DMS 273 (cell line): ENCODE results near the gene EPRS1.
"Not testable (repeated sequence)": the region's sequence is repeated elsewhere in the genome, so short reads cannot be mapped to it uniquely, and the experiment has no call there.

Source experiments
- DNase-seq: peaks from one replicate; lab custom pipeline; 2025; ENCODE audit not compliant: unreplicated experiment; lab: John Stamatoyannopoulos, UW

Gene EPRS1

DNA sequence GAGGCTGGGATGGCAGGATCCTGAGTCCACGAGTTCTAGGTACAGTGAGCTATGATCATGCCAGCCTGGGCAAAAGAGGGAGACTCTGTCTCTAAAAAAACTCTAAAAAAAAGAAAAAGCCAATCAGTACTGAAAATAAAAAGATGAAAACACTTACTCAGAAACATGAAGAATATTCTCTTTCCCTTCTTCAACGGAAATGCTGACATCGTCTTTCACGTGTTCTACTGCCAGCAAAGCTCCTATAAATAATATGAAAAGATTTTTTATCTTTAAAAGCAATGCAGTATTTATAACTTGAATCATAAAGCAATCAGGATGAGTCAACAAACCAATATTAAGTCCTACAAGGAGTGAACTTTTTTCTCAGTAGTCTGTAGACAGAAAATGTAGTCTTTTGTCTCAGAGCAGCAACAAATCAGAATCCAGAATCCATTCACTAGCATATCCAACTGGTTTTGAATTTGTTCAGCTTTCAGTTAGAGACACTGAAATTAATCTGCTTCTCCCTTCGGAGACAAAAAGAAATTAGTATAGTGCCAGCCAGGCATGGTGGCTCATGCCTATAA, 6.2 kb downstream of the EPRS1 start:
- no peak for DNase-seq

DNA sequence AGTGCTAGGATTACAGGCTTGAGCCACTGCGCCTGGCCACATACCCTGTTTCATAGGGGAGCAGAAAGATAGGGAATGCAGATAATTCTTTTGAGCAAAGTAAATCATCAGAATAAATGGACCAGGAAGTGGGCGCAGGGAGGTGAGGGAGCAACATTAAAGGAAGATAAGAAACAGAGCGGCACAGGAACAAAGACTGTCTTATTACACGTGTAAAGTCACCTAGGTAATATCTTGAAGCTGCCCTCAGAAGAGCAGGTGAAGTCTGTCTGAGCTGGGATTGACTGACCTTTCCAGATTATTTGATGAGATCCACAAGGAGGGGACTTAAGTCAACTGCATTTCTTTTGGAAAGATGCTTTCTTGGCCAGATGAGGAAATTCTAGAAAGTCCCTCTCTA, 7.7 kb downstream of the EPRS1 start:
- DNase-seq, result no peak

DNA sequence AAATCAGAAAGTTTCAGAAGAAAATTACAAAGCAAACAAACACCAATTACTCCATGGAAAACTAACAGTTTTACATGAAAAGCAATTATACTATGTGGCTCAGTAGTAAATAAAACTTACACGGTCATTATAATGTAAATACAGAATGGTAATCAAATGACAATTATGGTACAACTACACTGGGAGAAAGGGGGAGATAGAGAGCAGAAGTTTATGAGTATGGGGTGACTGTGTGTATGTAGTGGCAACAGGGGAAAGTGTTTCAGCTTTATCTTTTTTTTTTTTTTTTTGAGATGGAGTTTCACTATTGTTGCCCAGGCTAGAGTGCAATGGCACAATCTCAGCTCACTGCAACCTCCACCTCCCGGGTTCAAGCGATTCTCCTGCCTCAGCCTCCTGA, 8.5 kb downstream of the EPRS1 start:
- not testable (repeated sequence) for DNase-seq

DNA sequence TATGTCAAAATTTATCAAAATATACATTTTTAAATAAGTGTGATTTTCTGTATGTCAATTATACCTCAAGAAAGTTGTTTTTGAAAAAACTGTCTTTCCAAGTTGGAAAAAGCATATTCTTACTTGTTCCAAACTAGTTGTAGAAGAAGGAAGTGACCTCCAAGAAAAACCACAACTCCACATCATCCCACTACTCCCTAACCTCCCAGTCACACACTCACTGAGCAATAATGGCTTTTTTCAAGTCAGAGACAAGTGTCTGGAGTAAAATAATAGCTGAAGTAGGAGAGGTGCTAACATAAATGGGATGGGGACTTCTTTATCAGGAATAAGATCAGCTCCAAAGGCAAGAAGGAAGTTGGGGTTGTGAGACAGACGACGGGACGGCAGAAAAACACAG, 13.4 kb downstream of the EPRS1 start:
- no peak for DNase-seq

DNA sequence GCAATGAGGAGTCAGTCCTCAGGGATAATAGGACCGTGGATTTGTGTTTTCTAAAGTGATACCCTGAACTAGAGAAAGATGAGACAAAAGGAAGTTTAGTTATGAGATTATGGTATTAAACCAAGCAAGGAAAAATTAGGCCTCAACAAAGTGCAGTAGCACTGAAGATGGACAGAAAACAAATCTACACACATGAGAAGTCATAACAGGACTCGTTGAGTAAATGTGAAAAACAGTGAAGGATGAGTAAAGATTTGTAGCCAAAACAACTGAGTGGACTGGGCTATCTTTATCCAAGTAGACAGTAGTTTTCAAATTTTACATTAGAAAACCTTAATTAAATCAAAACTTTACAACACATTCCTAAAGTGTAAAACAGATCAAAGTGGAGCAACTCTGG, 15.0 kb downstream of the EPRS1 start:
- DNase-seq, result no peak

DNA sequence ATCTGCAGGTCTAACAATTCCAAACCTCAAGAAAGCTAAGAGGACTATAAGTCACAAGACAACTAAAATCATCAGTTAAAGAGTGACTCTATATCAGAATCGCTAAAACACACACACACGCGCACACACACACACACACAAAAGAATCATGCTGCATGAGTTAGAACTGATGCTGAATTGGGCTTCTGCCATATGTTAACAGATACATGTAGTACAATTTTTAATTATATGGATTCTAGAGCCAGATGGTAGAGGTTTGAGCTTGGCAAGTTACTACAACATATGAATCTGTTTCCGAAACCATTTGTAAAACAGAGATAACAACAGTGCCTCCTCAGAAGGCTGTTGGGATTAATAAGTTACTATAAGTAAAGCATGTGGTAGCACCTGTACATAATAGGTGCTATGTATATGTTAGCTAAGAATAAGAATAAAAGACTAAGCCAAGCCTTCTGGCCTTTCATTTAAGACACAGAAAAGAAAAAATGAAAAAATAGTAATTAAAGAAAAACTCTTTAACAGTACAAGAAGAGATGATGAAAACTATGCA, 17.9 kb downstream of the EPRS1 start:
- peak; percentile 90 for DNase-seq

DNA sequence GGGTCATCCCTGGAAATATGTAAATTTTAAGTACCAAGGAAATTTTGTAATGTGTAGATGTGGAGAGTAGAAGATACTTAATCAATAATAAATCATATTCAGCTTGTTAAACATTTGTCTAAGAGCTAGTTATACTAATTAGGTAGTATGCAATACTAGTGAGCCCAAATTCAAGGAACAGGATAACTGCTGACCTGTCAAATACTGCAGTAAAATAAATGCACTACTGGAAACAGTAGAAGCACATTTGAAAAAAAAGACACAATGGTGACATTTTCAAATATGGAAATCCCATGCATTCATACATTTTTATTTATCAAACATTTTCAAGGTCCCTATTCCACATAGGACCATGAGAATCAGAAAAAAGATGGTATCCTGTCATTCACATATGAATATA, 27.2 kb downstream of the EPRS1 start:
- no peak for DNase-seq

DNA sequence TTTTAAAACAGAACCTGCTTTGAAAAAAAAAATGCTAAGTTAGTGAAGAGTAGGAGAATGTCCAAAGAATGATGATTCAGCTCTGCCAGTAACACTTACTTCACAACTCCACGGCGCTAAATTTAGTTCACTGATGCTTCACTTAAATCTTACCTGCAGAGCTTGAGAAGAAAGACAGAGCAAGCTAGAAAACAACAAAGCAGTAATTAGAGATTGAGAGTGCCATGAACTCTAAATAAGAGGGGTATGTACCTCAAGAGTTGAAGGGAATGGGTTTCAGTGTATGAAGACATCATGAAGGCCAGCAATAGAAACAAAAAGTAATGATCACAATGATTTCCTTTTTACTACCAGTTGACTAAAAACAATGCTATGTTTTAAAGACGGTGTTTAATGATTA, 32.8 kb downstream of the EPRS1 start:
- DNase-seq, result no peak

DNA sequence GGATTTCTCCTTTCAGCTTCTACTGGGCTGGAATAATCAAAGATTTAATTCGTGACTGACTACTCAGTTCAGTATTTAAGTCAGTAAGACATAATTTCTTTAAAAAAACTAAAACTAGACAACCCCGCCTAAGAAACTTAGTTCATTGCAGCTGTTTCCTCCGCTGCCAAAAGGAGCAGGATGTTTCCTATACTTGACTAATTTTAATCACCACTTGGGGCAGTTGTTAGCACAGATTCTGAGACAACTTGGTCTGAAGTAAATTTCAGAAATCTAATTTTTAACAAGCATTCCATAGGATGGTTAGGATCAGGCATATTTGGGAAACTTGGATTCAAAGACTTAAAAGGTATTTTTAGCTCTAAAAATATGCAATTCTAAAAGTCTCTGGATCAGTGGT, 34.0 kb downstream of the EPRS1 start:
- peak; percentile 5 for DNase-seq

DNA sequence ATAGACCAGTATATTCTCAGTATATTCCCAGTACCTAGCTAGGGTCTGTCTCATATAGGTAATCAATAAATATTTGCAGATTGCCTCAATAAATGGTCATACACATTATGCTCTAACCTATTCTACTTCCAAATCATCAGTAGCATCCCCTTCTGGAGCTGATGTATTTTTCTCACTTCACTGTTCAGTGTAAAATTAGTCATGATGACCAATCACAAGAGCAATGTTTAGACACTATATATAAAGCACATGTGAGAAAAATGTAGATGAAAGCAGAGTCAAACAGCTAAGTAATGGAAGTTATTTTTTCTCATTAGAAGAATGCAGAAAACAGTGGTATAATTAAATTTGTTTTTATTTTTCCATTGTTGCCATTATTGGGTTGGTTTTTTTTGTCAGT, 34.7 kb downstream of the EPRS1 start:
- no peak for DNase-seq

DNA sequence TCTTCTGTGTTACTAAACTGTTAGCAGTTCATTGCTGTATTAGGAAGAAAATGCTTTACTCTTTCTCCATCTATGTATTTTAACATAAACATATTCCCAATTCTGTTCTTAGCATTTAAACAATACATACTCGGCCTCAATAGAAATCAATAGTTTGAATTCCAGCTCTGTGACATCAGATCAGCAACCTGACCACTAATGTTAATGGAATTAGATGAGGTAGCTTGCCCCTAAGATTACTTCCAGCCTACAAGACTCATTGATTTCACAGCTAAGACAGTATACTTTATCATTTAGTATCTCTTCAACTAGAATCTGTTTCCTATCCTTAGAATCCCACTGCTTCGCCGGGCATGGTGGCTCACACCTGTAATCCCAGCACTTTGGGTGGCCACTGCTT, 38.9 kb downstream of the EPRS1 start:
- DNase-seq, result no peak

DNA sequence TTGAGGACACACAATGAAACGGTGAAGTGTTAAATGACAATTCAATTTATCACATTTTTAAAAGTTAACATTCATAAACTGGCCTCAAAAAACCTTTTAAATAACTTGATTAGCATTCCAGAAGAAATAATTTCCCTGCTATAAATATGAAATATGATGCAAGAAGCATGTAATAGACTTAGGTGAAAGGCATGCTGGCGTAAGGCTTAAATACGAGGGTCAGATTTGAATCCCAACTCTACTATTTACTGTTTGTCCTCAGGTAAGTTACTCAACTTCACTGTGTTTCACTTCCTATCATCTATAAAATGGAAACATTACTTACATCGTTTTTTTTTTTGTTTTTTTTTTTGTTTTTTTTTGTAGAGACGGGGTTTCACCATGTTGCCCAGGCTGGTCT, 40.8 kb downstream of the EPRS1 start:
- no peak for DNase-seq

DNA sequence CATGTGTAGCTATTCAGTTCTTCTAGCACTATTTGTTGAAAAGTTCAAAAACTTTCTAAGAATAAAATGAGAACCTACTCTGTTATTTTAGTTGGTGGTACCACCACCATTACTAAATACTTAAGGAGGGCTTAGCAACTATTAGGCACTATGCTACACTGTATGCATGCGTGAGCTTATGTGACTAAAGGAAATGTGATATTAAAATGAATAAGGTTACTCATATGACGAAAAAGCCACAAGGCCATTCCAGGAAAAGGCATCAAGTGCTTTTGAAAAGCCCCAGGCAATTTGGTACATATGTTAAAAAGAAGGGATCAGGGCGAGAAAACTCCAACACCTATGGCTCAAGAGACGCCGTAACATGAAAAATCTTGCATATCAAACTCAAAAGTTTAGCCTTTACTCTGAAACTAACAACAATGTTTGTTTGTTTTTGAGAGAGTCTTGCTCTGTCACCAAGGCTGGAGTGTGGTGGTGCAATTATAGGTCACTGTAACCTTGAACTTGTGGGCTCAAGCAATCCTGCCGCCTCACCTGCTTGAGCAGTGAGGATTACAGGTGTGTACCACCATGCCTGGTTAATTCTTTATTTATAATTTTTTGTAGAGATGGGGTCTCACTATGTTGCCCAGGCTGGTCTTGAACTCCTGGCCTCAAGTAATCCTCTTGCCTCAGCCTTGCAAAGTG, 42.5 kb downstream of the EPRS1 start:
- DNase-seq, result no peak

DNA sequence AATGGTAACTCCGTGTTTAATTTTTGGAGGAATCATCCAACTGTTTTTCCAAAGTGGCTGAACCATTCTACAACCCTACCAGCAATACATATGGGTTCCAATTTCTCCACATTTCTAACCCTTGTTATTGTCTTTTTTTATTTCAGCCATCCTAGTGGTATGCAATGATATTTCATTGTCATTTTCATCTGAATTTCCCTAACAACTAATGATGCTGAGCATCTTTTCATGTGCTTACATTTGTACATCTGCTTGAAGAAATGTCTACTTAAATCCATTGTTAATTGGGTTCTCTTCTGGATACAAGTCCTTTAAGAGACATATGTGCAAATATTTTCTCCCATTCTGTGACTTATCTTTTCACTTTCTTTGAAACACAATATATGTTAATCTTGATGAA, 43.3 kb downstream of the EPRS1 start:
- no peak for DNase-seq

DNA sequence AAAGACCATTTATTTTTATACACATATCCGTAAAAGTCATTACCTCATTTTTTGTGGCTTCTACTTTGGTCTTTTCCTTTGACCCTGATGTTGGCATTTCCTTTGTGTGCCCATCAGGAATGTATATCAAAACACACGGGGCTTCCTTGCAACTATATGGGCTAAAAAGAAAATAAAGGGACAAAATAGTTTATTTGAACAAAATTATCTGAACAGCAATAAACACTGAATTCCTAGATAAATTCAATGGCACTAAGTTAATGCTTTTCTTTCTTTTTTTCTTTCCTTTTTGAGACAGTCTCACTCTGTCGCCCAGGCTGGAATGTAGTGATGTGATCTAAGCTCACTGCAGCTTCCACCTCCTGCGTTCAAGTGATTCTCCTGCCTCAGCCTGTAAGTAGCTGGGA, 45.2 kb downstream of the EPRS1 start:
- DNase-seq, result no peak

DNA sequence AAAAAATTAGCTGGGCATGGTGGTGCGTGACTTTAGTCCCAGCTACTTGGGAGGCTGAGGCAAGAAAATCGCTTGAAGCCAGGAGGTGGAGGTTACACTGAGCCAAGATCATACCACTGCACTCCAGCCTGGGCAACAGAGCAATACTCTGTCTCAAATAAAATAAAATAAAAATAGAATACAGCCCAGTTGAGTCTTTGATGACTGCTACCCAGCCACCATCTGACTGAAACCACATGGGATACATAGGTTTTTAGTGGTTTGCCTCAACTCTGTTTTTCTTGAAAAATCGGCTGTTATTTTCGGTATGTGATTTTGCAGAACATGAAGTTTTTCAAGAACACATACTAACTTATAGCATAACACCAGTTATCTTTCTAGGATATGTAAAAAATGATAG, 46.5 kb downstream of the EPRS1 start:
- DNase-seq, result no peak
